GM19238 (cell line): ENCODE results near the gene SC5D.

ENCODE experiments used
- DNase-seq: peaks from one replicate; pipeline ENCODE4 v3.0.0; 2011; ENCODE audit warnings: low spot score; ENCODE audit not compliant: insufficient read length

Gene SC5D

GRCh38 chr11:121356357-121356756 is 63.8 kb downstream of the SC5D start:
- DNase-seq: no peak
